K562 (cell line): ENCODE data around the gene PLCL1. TPM values are rescaled to one million over a fixed set of nuclear protein-coding genes. Genes with fewer than 3 reads are reported as not detected.

ENCODE experiments used
- ATAC-seq: fragments of 200-7000 bp; cut with Tn5 transposase; 3 replicates; pipeline ENCODE4 v1.9.1; 2020; ENCODE audit warnings: moderate library complexity
- BruUV-seq: library from RNA; stranded (reverse); fragments of 400-500 nt; replicated peaks from 2 replicates; lab custom pipeline; 2021; lab: Mats Ljungman, UMichigan
- CTCF ChIA-PET: fragments of 300-600 bp; formaldehyde crosslinking; extraction: SDS; loops from one replicate; lab custom pipeline; 2021; ENCODE audit warnings: low intra/inter-chr PET ratio; lab: Yijun Ruan, JAX
- POLR2A ChIA-PET: fragments of 300-600, 350-650 bp; sonication (Branson Sonifier 250); formaldehyde crosslinking; extraction: SDS; loops from one replicate; lab custom pipeline; 2021; ENCODE audit warnings: antibody characterized with exemption, inconsistent platforms; lab: Yijun Ruan, JAX
- DNase-seq, 4 experiments: peaks; one replicate each; pipeline versions ENCODE4 v3.0.0 to v3.0.0-alpha.2; 2011 to 2018; ENCODE audit warnings: low spot score in 3 of 4, mixed read lengths in 3 of 4; ENCODE audit errors: extremely low read depth in 1 of 4
- FAIRE-seq: peaks from 2 replicates; lab custom pipeline; 2011; peaks lifted over from hg19 to GRCh38; lab: Jason Lieb, UNC
- H2AFZ ChIP-seq: 2 replicates; pipeline ENCODE4 v1.6.0; 2011; ENCODE audit warnings: low read depth, low read length, control low read depth, inconsistent platforms
- H3K27ac ChIP-seq: fragments of 200-600 bp; 3 replicates; pipeline ENCODE4 v1.8.0; 2011; ENCODE audit warnings: low read depth, mild to moderate bottlenecking, control low read depth, inconsistent platforms, low read length, moderate library complexity, mixed read lengths; ENCODE audit errors: extremely low read depth
- H3K27me3 ChIP-seq, 2 experiments: fragments of 300-600 bp in 1 of 2; 2 replicates in 1 of 2; 3 replicates in 1 of 2; pipeline versions ENCODE4 v1.6.0 to v1.8.0; 2011; ENCODE audit warnings: inconsistent platforms in 2 of 2, low read length in 2 of 2, mild to moderate bottlenecking in 1 of 2, mixed read lengths in 1 of 2, moderate library complexity in 1 of 2; ENCODE audit not compliant: control insufficient read depth in 2 of 2, insufficient read depth in 2 of 2
- H3K36me3 ChIP-seq: fragments of 300-600 bp; 3 replicates; pipeline ENCODE4 v1.8.0; 2011; ENCODE audit warnings: mild to moderate bottlenecking, low read length, inconsistent platforms; ENCODE audit not compliant: control insufficient read depth, insufficient read depth
- H3K4me1 ChIP-seq, 2 experiments: fragments of 200-600 bp in 1 of 2; replicated peaks in 1 of 2; 2 replicates in 1 of 2; 3 replicates in 1 of 2; pipeline versions ENCODE4 v1.5.1 to v1.8.0; 2011; ENCODE audit warnings: inconsistent platforms in 2 of 2, low read length in 2 of 2, mild to moderate bottlenecking in 1 of 2, mixed read lengths in 1 of 2, moderate library complexity in 1 of 2; ENCODE audit not compliant: control insufficient read depth in 2 of 2, insufficient read depth in 2 of 2
- H3K4me2 ChIP-seq: 2 replicates; pipeline ENCODE4 v1.6.1; 2011; ENCODE audit warnings: low read length, control low read depth, inconsistent platforms, mixed read lengths; ENCODE audit not compliant: insufficient read depth
- H3K4me3 ChIP-seq: fragments of 200-600 bp; sonication (generic), shearing (Covaris generic); 2 replicates; pipeline ENCODE4 v1.5.1; 2016; ENCODE audit warnings: control low read depth, inconsistent platforms
- H3K79me2 ChIP-seq: fragments of 200-600 bp; 3 replicates; pipeline ENCODE4 v1.8.0; 2011; ENCODE audit warnings: low read length, inconsistent platforms; ENCODE audit not compliant: control insufficient read depth, insufficient read depth
- H3K9ac ChIP-seq, 2 experiments: 2 replicates each; pipeline versions ENCODE4 v1.6.0 to v1.6.1; 2011; ENCODE audit warnings: low read depth in 2 of 2, low read length in 2 of 2, control low read depth in 1 of 2, inconsistent platforms in 1 of 2, mild to moderate bottlenecking in 1 of 2, mixed read lengths in 1 of 2; ENCODE audit not compliant: insufficient read depth in 1 of 2
- H3K9me1 ChIP-seq: one replicate; pipeline ENCODE4 v1.6.0; 2011; ENCODE audit warnings: inconsistent platforms, mild to moderate bottlenecking, low read length, moderate library complexity; ENCODE audit not compliant: control insufficient read depth, insufficient read depth
- H3K9me3 ChIP-seq: replicated peaks from 2 replicates; pipeline ENCODE4 v1.5.1; 2011; ENCODE audit warnings: low read depth, low read length, inconsistent platforms; ENCODE audit not compliant: control insufficient read depth, insufficient read depth
- H4K20me1 ChIP-seq: replicated peaks from 2 replicates; pipeline ENCODE4 v1.6.1; 2011; ENCODE audit warnings: low read length, inconsistent platforms, mixed read lengths; ENCODE audit not compliant: control insufficient read depth, insufficient read depth
- CREM ChIP-seq: IDR thresholded peaks from 2 replicates; pipeline ENCODE4 v1.6.1; 2014; ENCODE audit warnings: antibody characterized with exemption, low read depth
- CTBP1 ChIP-seq: fragments of 450-650 bp; IDR thresholded peaks from 2 replicates; pipeline ENCODE4 v1.6.1; 2016; ENCODE audit warnings: borderline replicate concordance
- DIDO1 ChIP-seq: fragments of 450-650 bp; IDR thresholded peaks from 2 replicates; pipeline ENCODE4 v1.6.1; 2016; ENCODE audit warnings: low read depth, missing biosample characterization, missing genetic modification characterization
- HIVEP1 ChIP-seq: fragments of 250-450 bp; sonication (Bioruptor Pico); IDR thresholded peaks from 2 replicates; pipeline ENCODE4 v1.4.0; 2020; ENCODE audit warnings: mild to moderate bottlenecking
- RBM25 ChIP-seq: fragments of 200-400 bp; formaldehyde crosslinking; IDR thresholded peaks from 2 replicates; pipeline ENCODE4 v1.6.1; 2018; ENCODE audit warnings: low read length, low read depth, moderate library complexity; ENCODE audit not compliant: severe bottlenecking
- RFX1 ChIP-seq: fragments of 450-650 bp; IDR thresholded peaks from 2 replicates; pipeline ENCODE4 v1.6.1; 2016; ENCODE audit warnings: mild to moderate bottlenecking, moderate library complexity
- SFPQ ChIP-seq: fragments of 200-400 bp; formaldehyde crosslinking; IDR thresholded peaks from 2 replicates; pipeline ENCODE4 v1.6.1; 2017; ENCODE audit warnings: mild to moderate bottlenecking, low read depth, low read length, moderate library complexity
- TBL1XR1 ChIP-seq, 2 experiments: IDR thresholded peaks; 2 replicates each; pipeline ENCODE4 v1.6.1; 2012; ENCODE audit warnings: improper control_type of control experiment in 2 of 2, low read length in 2 of 2, mild to moderate bottlenecking in 1 of 2
- THRAP3 ChIP-seq: fragments of 450-650 bp; IDR thresholded peaks from 2 replicates; pipeline ENCODE4 v1.6.1; 2016; ENCODE audit warnings: mild to moderate bottlenecking, inconsistent platforms, borderline replicate concordance
- YY1 ChIP-seq, 3 experiments: IDR thresholded peaks; 2 replicates each; pipeline ENCODE4 v1.6.1; 2011; ENCODE audit warnings: low read length in 2 of 3, mild to moderate bottlenecking in 2 of 3, moderate library complexity in 2 of 3, borderline replicate concordance in 1 of 3, control low read depth in 1 of 3, low read depth in 1 of 3; ENCODE audit not compliant: insufficient read depth in 3 of 3, insufficient replicate concordance in 2 of 3, control insufficient read depth in 1 of 3, insufficient read length in 1 of 3; ENCODE audit errors: extremely low read depth in 1 of 3
- ZNF280B ChIP-seq: fragments of 250-450 bp; sonication (Bioruptor Pico); IDR thresholded peaks from 2 replicates; pipeline ENCODE4 v1.5.1; 2021; ENCODE audit warnings: mild to moderate bottlenecking
- ZNF57 ChIP-seq: fragments of 450-650 bp; formaldehyde crosslinking; IDR thresholded peaks from 2 replicates; pipeline ENCODE4 v1.4.0; 2020; ENCODE audit warnings: mild to moderate bottlenecking, moderate library complexity
- WGBS: fragments of 100-300 bp; shearing (Covaris generic); methylation state at CpG from one replicate; pipeline ENCODE4 v1.1.6; 2016; ENCODE audit warnings: low coverage, mixed read lengths; ENCODE audit not compliant: insufficient coverage; ENCODE audit errors: missing lambda C conversion rate; 5-methylcytosine and 5-hydroxymethylcytosine counted together
- in situ Hi-C: fragments of 300-500 bp; cut with MboI; formaldehyde crosslinking; loops from 4 replicates; pipeline ENCODE4 v1.15.0; 2018; ENCODE audit warnings: inconsistent platforms, mixed read lengths
- intact Hi-C: fragments of 100-400 bp; cut with micrococcal nuclease; formaldehyde crosslinking; loops from 2 replicates; pipeline ENCODE4 v1.14.2; 2022
- polyA plus RNA-seq, 8 experiments: library from polyadenylated mRNA; depleted of rRNA in 4 of 8; stranded (reverse) in 5 of 8; unstranded in 3 of 8; fragments of >200 nt; fragmentation: Nextera tagmentation in 2 of 8; fragmentation: Illumina TruSeq in 1 of 8; extraction: Ambion mirVana in 2 of 8; extraction: Trizol in 1 of 8; gene quantifications; 2 replicates each; pipeline versions ENCODE4 v1.2.1 to v1.2.3, GENCODE V29; 2011 to 2014; ENCODE audit warnings: inconsistent platforms in 1 of 8, missing spikeins in 1 of 8
- total RNA-seq, 7 experiments: library from RNA; depleted of rRNA in 6 of 7; stranded (reverse); fragments of >200 nt in 6 of 7; fragmentation: Illumina TruSeq in 2 of 7; extraction: Trizol in 2 of 7; gene quantifications; 2 replicates each; pipeline versions ENCODE4 v1.2.1 to v1.2.3, GENCODE V29; 2011 to 2021; ENCODE audit warnings: low replicate concordance in 1 of 7

Gene PLCL1
- total and polyA plus RNA-seq, 9 of the 15 experiments (the other 6 are each of a cell fraction or from before 2014, with no cell fraction given) = 2.0 to 17.7 (median 8.6) TPM

DNA sequence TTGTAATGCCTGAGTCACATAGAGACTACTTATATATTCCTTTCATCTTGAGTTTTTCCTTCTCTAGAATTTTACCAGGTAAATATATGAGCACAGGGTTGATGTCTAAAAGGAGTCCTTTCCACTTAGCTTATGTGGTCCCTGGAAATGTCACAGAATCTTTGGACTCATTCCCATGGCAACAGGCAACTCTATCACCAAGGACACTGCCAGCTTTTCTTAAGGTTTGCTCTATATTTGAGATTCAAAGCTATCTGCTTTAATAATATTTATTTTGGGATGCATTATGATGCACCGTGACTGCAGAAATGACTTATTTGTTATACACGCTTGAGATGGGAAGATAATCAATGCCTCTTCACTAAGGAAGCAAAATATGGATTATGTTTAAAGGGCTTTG, 363.0 kb downstream of the PLCL1 start:
- H3K27ac ChIP-seq = no peak overlapping the region
- POLR2A ChIA-PET = interaction anchor here (1.4 kb wide), 1 partner anchor 23 kb away, joined by 5 read pairs; no protein-coding TSS in a partner anchor
- H3K4me2 ChIP-seq = no peak overlapping the region
- H3K9me3 ChIP-seq = no peaks in the 10 kb centered on the region
- 5% methylated on average over 2 of the region's 2 CpGs for WGBS
- H3K36me3 ChIP-seq = no peaks in the 10 kb centered on the region
- ATAC-seq = no peak
- no peak for DNase-seq
- no peak overlapping the region for H3K9ac ChIP-seq
- in situ Hi-C loops = no loop called here
- no peaks in the 10 kb centered on the region for H4K20me1 ChIP-seq
- intact Hi-C loops = no loop called here
- no peak for FAIRE-seq
- no peaks in the 10 kb centered on the region; a peak in 1 of 5 replicates for H3K4me1 ChIP-seq
- peaks cover 0 to 5% of the 10 kb centered on the region in 2 experiments; a peak in 2 of 5 replicates for H3K27me3 ChIP-seq
- H2AFZ ChIP-seq = no peak overlapping the region
- BruUV-seq = no TSS peak
- no peaks in the 10 kb centered on the region for H3K9me1 ChIP-seq
- no peak for TF ChIP-seq THRAP3
- TF ChIP-seq RFX1 = peak; percentile 35; the same call in 1 of the 2 replicates
- TF ChIP-seq, all 486 proteins: peak for 1
- no peaks in the 10 kb centered on the region for H3K79me2 ChIP-seq
- CTCF ChIA-PET = no interaction called here
- H3K4me3 ChIP-seq = no peak overlapping the region

DNA sequence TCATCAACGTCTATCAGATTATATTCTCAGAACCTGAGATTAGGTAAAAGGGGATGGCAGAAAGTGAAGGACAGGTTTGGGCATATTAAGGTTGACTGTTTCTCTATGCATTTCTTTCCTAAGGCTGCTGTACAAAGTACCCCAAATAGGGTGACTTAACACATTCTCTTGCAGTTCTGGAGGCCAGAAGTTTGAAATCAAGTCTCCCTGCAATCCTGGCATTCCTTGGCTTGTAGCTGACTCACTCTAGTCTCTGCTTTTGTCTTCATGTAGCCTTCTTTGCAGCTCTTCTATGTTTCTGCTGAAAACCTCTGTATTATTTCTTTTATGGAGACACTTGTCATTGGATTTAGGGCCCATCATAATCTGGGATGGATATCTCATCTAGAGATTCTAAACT, 364.3 kb downstream of the PLCL1 start:
- intact Hi-C loops (no loop called here), in situ Hi-C loops (no loop called here)
- no TSS peak for BruUV-seq
- CTCF ChIA-PET = no interaction called here
- Histone ChIP-seq H3K79me2 (no peaks in the 10 kb centered on the region), H4K20me1 (no peaks in the 10 kb centered on the region), H3K9me1 (no peaks in the 10 kb centered on the region), H3K9ac (no peak overlapping the region), H3K9me3 (no peaks in the 10 kb centered on the region), H3K27me3 (peaks cover 0 to 5% of the 10 kb centered on the region in 2 experiments; a peak in 2 of 5 replicates), H3K4me3 (no peak overlapping the region), H3K36me3 (no peaks in the 10 kb centered on the region), H2AFZ (no peak overlapping the region), H3K4me2 (no peak overlapping the region), H3K27ac (no peak overlapping the region), H3K4me1 (no peaks in the 10 kb centered on the region; a peak in 1 of 5 replicates)
- FAIRE-seq = no peak
- DNase-seq = no peak
- no peak for ATAC-seq
- POLR2A ChIA-PET = no interaction called here
- WGBS = 0% methylated on average over 1 of the region's 1 CpG
- TF ChIP-seq CTBP1 (no peak), DIDO1 (no peak), YY1 (IDR thresholded peaks at IDR 0.05; ENCODE audit: borderline replicate concordance in 1 of 3, control insufficient read depth in 1 of 3, extremely low read depth in 1 of 3, insufficient read depth in 3 of 3, insufficient read length in 1 of 3, insufficient replicate concordance in 2 of 3, low read depth in 1 of 3, low read length in 2 of 3) (no peak), HIVEP1 (CRISPR knock-in tag) (no peak), RBM25 (no peak), CREM (no peak), SFPQ (no peak), ZNF57 (CRISPR knock-in tag) (no peak), ZNF280B (CRISPR knock-in tag) (no peak), TBL1XR1 (IDR thresholded peaks at IDR 0.05; ENCODE audit: low read length in 2 of 2) (no peak)
